ENCODE results near the gene DENND5B. TPM values are rescaled to one million over a fixed set of nuclear protein-coding genes. Genes with fewer than 3 reads are reported as not detected.
"Not testable (repeated sequence)": the region's sequence is repeated elsewhere in the genome, so short reads cannot be mapped to it uniquely, and the experiment has no call there.

Gene DENND5B
- total RNA-seq, 2 experiments from 2014 or later = 0.32 to 0.48 TPM

DNA sequence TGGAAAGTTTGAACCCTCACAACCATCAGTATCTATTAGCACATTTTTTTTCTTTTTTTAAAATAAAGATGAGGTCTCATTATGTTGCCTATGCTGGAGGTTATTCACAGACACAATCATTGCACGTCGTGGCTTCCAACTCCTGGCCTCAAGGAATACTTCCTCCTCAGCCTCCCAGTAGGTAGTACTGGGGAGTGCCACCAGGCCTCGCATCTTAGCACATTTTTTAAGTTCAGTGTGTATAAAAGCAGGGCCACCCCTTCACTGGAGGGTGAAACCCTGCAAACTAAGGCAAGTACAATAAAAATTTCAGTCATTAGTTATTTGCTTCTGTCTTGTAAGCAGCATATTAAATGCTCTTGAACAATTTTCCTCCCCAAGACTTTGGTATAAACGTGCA, 150.8 kb downstream of the DENND5B start:
- Mint-ChIP-seq H3K27me3 (peaks cover 2% of the 10 kb centered on the region), H3K36me3 (ENCODE audit: low read depth) (no peaks in the 10 kb centered on the region)
- CTCF ChIA-PET = interaction anchor here (0.6 kb wide), 1 partner anchor 179 kb away, joined by 3 read pairs; no protein-coding TSS in a partner anchor

GRCh38 chr12:31431721-31432240, 159.2 kb downstream of the DENND5B start:
- ATAC-seq (no peak), DNase-seq (no peak)
- Mint-ChIP-seq H3K27ac (no peak overlapping the region), H3K27me3 (peaks cover 5% of the 10 kb centered on the region), H3K36me3 (ENCODE audit: low read depth) (no peaks in the 10 kb centered on the region), H3K4me1 (no peaks in the 10 kb centered on the region), H3K4me3 (no peak overlapping the region), H3K9me3 (ENCODE audit: low read depth) (no peaks in the 10 kb centered on the region)
- ChIA-PET CTCF (no interaction called here), POLR2A (no interaction called here)
- intact Hi-C loops (cut with DNase I, micrococcal nuclease) = no loop called here

More for the DNA sequence above, 150.8 kb downstream of the DENND5B start:
- no peak for DNase-seq
- Mint-ChIP-seq H3K27ac (no peak overlapping the region), H3K4me1 (no peaks in the 10 kb centered on the region), H3K9me3 (ENCODE audit: low read depth) (no peaks in the 10 kb centered on the region), H3K4me3 (no peak overlapping the region)
- intact Hi-C loops (cut with DNase I, micrococcal nuclease) = no loop called here
- POLR2A ChIA-PET = no interaction called here
- ATAC-seq = no peak

GRCh38 chr12:31423405-31423804, 167.5 kb downstream of the DENND5B start:
- ATAC-seq = no peak
- Mint-ChIP-seq H3K36me3 (ENCODE audit: low read depth) (no peaks in the 10 kb centered on the region), H3K4me1 (no peaks in the 10 kb centered on the region), H3K9me3 (ENCODE audit: low read depth) (no peaks in the 10 kb centered on the region), H3K27me3 (no peaks in the 10 kb centered on the region), H3K4me3 (no peak overlapping the region), H3K27ac (no peak overlapping the region)
- DNase-seq = no peak
- ChIA-PET CTCF (interaction anchor here (0.6 to 0.7 kb wide), 2 partner anchors 20 to 1741 kb away, joined by 3 to 4 read pairs; no protein-coding TSS in a partner anchor), POLR2A (no interaction called here)
- intact Hi-C loops (cut with DNase I, micrococcal nuclease) = no loop called here

- Mint-ChIP-seq H3K9me3 (ENCODE audit: low read depth) (no peaks in the 10 kb centered on the region), H3K4me3 (no peak overlapping the region), H3K36me3 (ENCODE audit: low read depth) (no peaks in the 10 kb centered on the region), H3K27ac (no peak overlapping the region), H3K4me1 (no peaks in the 10 kb centered on the region), H3K27me3 (no peaks in the 10 kb centered on the region)
- intact Hi-C loops (cut with DNase I, micrococcal nuclease) = no loop called here
- ATAC-seq = no peak
- ChIA-PET CTCF (no interaction called here), POLR2A (no interaction called here)
- no peak for DNase-seq
Measured at GRCh38 chr12:31412292-31412801, 178.6 kb downstream of the DENND5B start.

GRCh38 chr12:31408763-31409162, 182.2 kb downstream of the DENND5B start:
- no peak for ATAC-seq
- H3K9me3 Mint-ChIP-seq (ENCODE audit: low read depth) = no peaks in the 10 kb centered on the region
- H3K27me3 Mint-ChIP-seq = no peaks in the 10 kb centered on the region
- DNase-seq = no peak
- no peak overlapping the region for H3K4me3 Mint-ChIP-seq
- POLR2A ChIA-PET = no interaction called here
- intact Hi-C loops (cut with DNase I, micrococcal nuclease) = loop anchor here in 1 of 2 experiments (10.0 kb wide), 1 partner anchor 906 kb away; no protein-coding TSS in a partner anchor
- H3K27ac Mint-ChIP-seq = no peak overlapping the region
- no peaks in the 10 kb centered on the region for H3K4me1 Mint-ChIP-seq
- CTCF ChIA-PET = no interaction called here
- no peaks in the 10 kb centered on the region for H3K36me3 Mint-ChIP-seq (ENCODE audit: low read depth)

DNA sequence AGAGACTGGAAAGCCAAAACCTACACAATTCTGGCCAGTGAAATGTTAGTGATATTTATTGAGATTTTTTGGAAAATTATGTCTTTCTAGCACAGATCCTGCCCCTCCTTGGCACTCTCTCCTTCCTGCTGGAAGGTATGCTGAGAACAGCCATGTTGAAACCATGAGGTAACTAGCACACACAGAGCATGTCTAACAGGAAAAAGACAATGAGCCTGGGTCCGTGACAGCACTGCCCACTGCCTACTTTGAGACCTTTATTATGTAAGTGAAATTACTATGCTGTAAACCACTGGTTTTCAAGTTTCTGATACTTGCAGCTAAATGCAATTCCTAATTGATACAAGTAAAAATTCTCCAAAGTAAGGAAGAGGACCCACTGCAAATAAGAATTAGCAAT, 183.4 kb downstream of the DENND5B start:
- intact Hi-C loops (cut with DNase I, micrococcal nuclease) = loop anchor here in 1 of 2 experiments (10.0 kb wide), 1 partner anchor 907 kb away; no protein-coding TSS in a partner anchor
- POLR2A ChIA-PET = no interaction called here
- DNase-seq = no peak
- Mint-ChIP-seq H3K4me3 (no peak overlapping the region), H3K4me1 (no peaks in the 10 kb centered on the region), H3K27me3 (peaks cover 2% of the 10 kb centered on the region), H3K9me3 (ENCODE audit: low read depth) (no peaks in the 10 kb centered on the region), H3K36me3 (ENCODE audit: low read depth) (no peaks in the 10 kb centered on the region), H3K27ac (no peak overlapping the region)
- CTCF ChIA-PET = interaction anchor here (0.6 to 0.7 kb wide), 2 partner anchors 55 to 828 kb away, joined by 3 read pairs; no protein-coding TSS in a partner anchor
- no peak for ATAC-seq

DNA sequence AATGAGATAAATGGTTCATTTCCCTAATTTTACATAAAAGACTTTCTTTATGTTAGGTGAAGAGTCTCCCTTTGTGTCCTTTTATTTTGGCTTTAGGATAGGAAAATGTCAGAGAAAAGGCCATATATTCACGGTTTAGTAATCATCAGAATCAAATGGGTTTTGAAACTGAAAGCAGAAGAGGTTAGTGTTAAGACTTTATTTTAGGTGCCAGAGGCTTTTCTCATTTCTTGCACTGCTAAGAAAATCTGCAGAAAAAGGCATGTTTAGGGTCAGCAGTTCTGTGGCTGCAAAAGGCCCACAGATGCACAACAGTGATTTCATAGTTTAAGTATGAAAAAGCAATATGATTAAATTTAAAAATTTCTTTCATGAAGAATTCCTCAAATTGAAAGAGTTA, 184.6 kb downstream of the DENND5B start:
- ChIA-PET POLR2A (no interaction called here), CTCF (no interaction called here)
- H3K9me3 Mint-ChIP-seq (ENCODE audit: low read depth) = no peaks in the 10 kb centered on the region
- H3K27me3 Mint-ChIP-seq = peaks cover 3% of the 10 kb centered on the region
- no peak for ATAC-seq
- intact Hi-C loops (cut with DNase I, micrococcal nuclease) = loop anchor here in 1 of 2 experiments (10.0 kb wide), 1 partner anchor 908 kb away; no protein-coding TSS in a partner anchor
- no peak for DNase-seq
- no peaks in the 10 kb centered on the region for H3K36me3 Mint-ChIP-seq (ENCODE audit: low read depth)
- H3K27ac Mint-ChIP-seq = no peak overlapping the region
- no peaks in the 10 kb centered on the region for H3K4me1 Mint-ChIP-seq
- no peak overlapping the region for H3K4me3 Mint-ChIP-seq

GRCh38 chr12:31405021-31405420, 185.9 kb downstream of the DENND5B start:
- ATAC-seq (no peak), DNase-seq (no peak)
- ChIA-PET POLR2A (no interaction called here), CTCF (interaction anchor here (0.6 to 1.6 kb wide), 4 partner anchors 231 to 1242 kb away, joined by 3 to 8 read pairs (median 3); no protein-coding TSS in a partner anchor)
- no peaks in the 10 kb centered on the region for H3K9me3 Mint-ChIP-seq (ENCODE audit: low read depth)
- H3K4me1 Mint-ChIP-seq = no peaks in the 10 kb centered on the region
- intact Hi-C loops (cut with DNase I, micrococcal nuclease) = loop anchor here in 1 of 2 experiments (10.0 kb wide), 1 partner anchor 910 kb away; no protein-coding TSS in a partner anchor
- H3K27me3 Mint-ChIP-seq = peaks cover 5% of the 10 kb centered on the region
- no peak overlapping the region for H3K27ac Mint-ChIP-seq
- H3K36me3 Mint-ChIP-seq (ENCODE audit: low read depth) = no peaks in the 10 kb centered on the region
- H3K4me3 Mint-ChIP-seq = no peak overlapping the region

GRCh38 chr12:31403099-31403607, 187.8 kb downstream of the DENND5B start:
- H3K36me3 Mint-ChIP-seq (ENCODE audit: low read depth); H3K4me1 Mint-ChIP-seq; POLR2A ChIA-PET; H3K27ac Mint-ChIP-seq; H3K27me3 Mint-ChIP-seq; H3K9me3 Mint-ChIP-seq (ENCODE audit: low read depth); H3K4me3 Mint-ChIP-seq: not testable (repeated sequence)
- DNase-seq (peak; percentile 67), ATAC-seq (peak; percentile 98)
- intact Hi-C loops (cut with DNase I, micrococcal nuclease) = loop anchor here (1.0 to 10.0 kb wide), 3 partner anchors 233 to 912 kb away; no protein-coding TSS in a partner anchor
- CTCF ChIA-PET = interaction anchor here (0.6 to 2.4 kb wide), 15 partner anchors 13 to 293 kb away, joined by 3 to 14 read pairs (median 4); no protein-coding TSS in a partner anchor

DNA sequence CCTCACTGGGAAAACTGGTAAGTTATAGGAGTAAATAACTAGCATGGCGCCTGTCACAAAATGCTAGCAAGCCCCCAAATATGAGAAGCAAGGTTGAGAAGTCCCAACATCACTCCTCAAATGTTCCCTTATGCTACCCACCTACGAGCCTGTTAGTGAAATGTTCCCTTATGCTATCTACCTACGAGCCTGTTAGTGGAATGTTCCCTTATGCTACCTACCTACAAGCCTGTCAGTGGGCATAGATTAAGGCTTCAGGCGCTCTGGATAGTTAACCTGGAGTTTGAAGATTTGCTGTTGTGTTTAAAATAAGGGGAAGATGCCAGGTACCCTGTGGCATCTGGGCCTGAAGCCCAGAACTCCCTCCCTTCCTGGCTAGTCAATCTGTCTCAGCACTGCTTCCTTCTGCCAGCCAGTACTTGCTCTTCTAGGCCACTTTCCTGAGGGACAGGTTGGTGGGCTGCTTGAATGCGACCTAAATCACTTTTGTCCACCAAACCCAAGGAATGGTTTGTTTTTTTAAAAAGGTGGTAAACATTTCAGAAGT, 197.9 kb downstream of the DENND5B start:
- POLR2A ChIA-PET = no interaction called here
- H3K36me3 Mint-ChIP-seq (ENCODE audit: low read depth) = no peaks in the 10 kb centered on the region
- H3K9me3 Mint-ChIP-seq (ENCODE audit: low read depth) = no peaks in the 10 kb centered on the region
- H3K4me1 Mint-ChIP-seq = no peaks in the 10 kb centered on the region
- DNase-seq = no peak
- no peak for ATAC-seq
- no peaks in the 10 kb centered on the region for H3K27me3 Mint-ChIP-seq
- CTCF ChIA-PET = interaction anchor here (0.8 kb wide), 1 partner anchor 950 kb away, joined by 3 read pairs; no protein-coding TSS in a partner anchor
- no peak overlapping the region for H3K4me3 Mint-ChIP-seq
- intact Hi-C loops (cut with DNase I, micrococcal nuclease) = no loop called here
- H3K27ac Mint-ChIP-seq = no peak overlapping the region

GRCh38 chr12:31390991-31391390, 199.9 kb downstream of the DENND5B start:
- no peaks in the 10 kb centered on the region for H3K36me3 Mint-ChIP-seq (ENCODE audit: low read depth)
- intact Hi-C loops (cut with DNase I, micrococcal nuclease) = no loop called here

GRCh38 chr12:31388713-31389112, 202.2 kb downstream of the DENND5B start:
- ChIA-PET POLR2A (no interaction called here), CTCF (interaction anchor here (1.4 kb wide), 1 partner anchor 111 kb away, joined by 3 read pairs; no protein-coding TSS in a partner anchor)
- Mint-ChIP-seq H3K27me3 (peaks cover 1% of the 10 kb centered on the region), H3K4me1 (no peaks in the 10 kb centered on the region), H3K4me3 (no peak overlapping the region), H3K36me3 (ENCODE audit: low read depth) (no peaks in the 10 kb centered on the region), H3K9me3 (ENCODE audit: low read depth) (no peaks in the 10 kb centered on the region), H3K27ac (no peak overlapping the region)
- intact Hi-C loops (cut with DNase I, micrococcal nuclease) = no loop called here
- ATAC-seq (no peak), DNase-seq (no peak)

More at GRCh38 chr12:31390991-31391390, 199.9 kb downstream of the DENND5B start:
- Mint-ChIP-seq H3K9me3 (ENCODE audit: low read depth) (no peaks in the 10 kb centered on the region), H3K27ac (no peak overlapping the region), H3K27me3 (peaks cover 1% of the 10 kb centered on the region), H3K4me3 (no peak overlapping the region), H3K4me1 (no peaks in the 10 kb centered on the region)
- ATAC-seq (no peak), DNase-seq (no peak)
- POLR2A ChIA-PET = no interaction called here
- CTCF ChIA-PET = no interaction called here
